ENCODE measurements around the gene DPCD. TPM values are rescaled to one million over a fixed set of nuclear protein-coding genes. Genes with fewer than 3 reads are reported as not detected.

The DPCD gene
- total and polyA plus RNA-seq, 2 donors (not counting 1 experiment from before 2014, with no cell fraction given), result 23.9 to 40.5 TPM

- Histone ChIP-seq H3K27ac (ENCODE audit: insufficient read depth, low read length) (no peak overlapping the region), H3K27me3 (ENCODE audit: control insufficient read depth, insufficient read depth, low read length) (no peaks in the 10 kb centered on the region), H3K9ac (ENCODE audit: insufficient read depth, low read length) (no peak overlapping the region), H3K79me2 (ENCODE audit: control insufficient read depth, insufficient read depth, low read length) (no peaks in the 10 kb centered on the region), H3K4me1 (ENCODE audit: control insufficient read depth, extremely low read depth, insufficient read depth, low read length) (no peaks in the 10 kb centered on the region), H3K36me3 (ENCODE audit: control insufficient read depth, insufficient read depth, low read length) (no peaks in the 10 kb centered on the region), H3K9me3 (ENCODE audit: control insufficient read depth, insufficient read depth, low read depth, low read length) (no peaks in the 10 kb centered on the region), H3K4me3 (replicated peaks in 1 of 4; ENCODE audit: control extremely low read depth in 1 of 4, insufficient read depth in 1 of 4, low read depth in 3 of 4, low read length in 4 of 4) (no peak overlapping the region), H3K4me2 (ENCODE audit: extremely low read depth, insufficient read depth, low read length) (no peak overlapping the region), H4K20me1 (ENCODE audit: control insufficient read depth, extremely low read depth, insufficient read depth, low read length) (no peaks in the 10 kb centered on the region), H2AFZ (ENCODE audit: low read length) (no peak overlapping the region)
- DNase-seq (ENCODE audit: low read depth in 2 of 2), result no peak
- no peak for TF ChIP-seq CTCF (conservative IDR thresholded peaks at IDR 0.05 in 1 of 2, IDR thresholded peaks at IDR 0.05 in 1 of 2; ENCODE audit: low read depth in 1 of 2, low read length in 2 of 2)
These were observed 65.4 kb downstream of the DPCD start for GRCh38 chr10:101653536-101653935.

GRCh38 chr10:101655570-101655969 lies 67.4 kb downstream of the DPCD start:
- H3K9ac ChIP-seq (ENCODE audit: insufficient read depth, low read length), result no peak overlapping the region
- no peaks in the 10 kb centered on the region for H3K9me3 ChIP-seq (ENCODE audit: control insufficient read depth, insufficient read depth, low read depth, low read length)
- H3K79me2 ChIP-seq (ENCODE audit: control insufficient read depth, insufficient read depth, low read length), result no peaks in the 10 kb centered on the region
- H3K4me3 ChIP-seq (replicated peaks in 1 of 4; ENCODE audit: control extremely low read depth in 1 of 4, insufficient read depth in 1 of 4, low read depth in 3 of 4, low read length in 4 of 4), result no peak overlapping the region
- H3K4me2 ChIP-seq (ENCODE audit: extremely low read depth, insufficient read depth, low read length), result no peak overlapping the region
- no peaks in the 10 kb centered on the region for H3K36me3 ChIP-seq (ENCODE audit: control insufficient read depth, insufficient read depth, low read length)
- H3K27me3 ChIP-seq (ENCODE audit: control insufficient read depth, insufficient read depth, low read length), result no peaks in the 10 kb centered on the region
- H2AFZ ChIP-seq (ENCODE audit: low read length), result no peak overlapping the region
- no peak overlapping the region for H3K27ac ChIP-seq (ENCODE audit: insufficient read depth, low read length)
- peak; percentile 9 to 24 for DNase-seq (ENCODE audit: low read depth in 2 of 2)
- TF ChIP-seq EZH2 (IDR thresholded peaks at IDR 0.05; ENCODE audit: low read length, missing control alignments) (no peak), CTCF (conservative IDR thresholded peaks at IDR 0.05 in 1 of 2, IDR thresholded peaks at IDR 0.05 in 1 of 2; ENCODE audit: low read depth in 1 of 2, low read length in 2 of 2) (no peak)
- H3K4me1 ChIP-seq (ENCODE audit: control insufficient read depth, extremely low read depth, insufficient read depth, low read length), result no peaks in the 10 kb centered on the region
- H4K20me1 ChIP-seq (ENCODE audit: control insufficient read depth, extremely low read depth, insufficient read depth, low read length), result no peaks in the 10 kb centered on the region

GRCh38 chr10:101656890-101657289 lies 68.8 kb downstream of the DPCD start:
- H3K4me3 ChIP-seq (replicated peaks in 1 of 4; ENCODE audit: control extremely low read depth in 1 of 4, insufficient read depth in 1 of 4, low read depth in 3 of 4, low read length in 4 of 4), result no peak overlapping the region
- no peak overlapping the region for H2AFZ ChIP-seq (ENCODE audit: low read length)
- H3K4me1 ChIP-seq (ENCODE audit: control insufficient read depth, extremely low read depth, insufficient read depth, low read length), result no peaks in the 10 kb centered on the region
- no peaks in the 10 kb centered on the region for H3K36me3 ChIP-seq (ENCODE audit: control insufficient read depth, insufficient read depth, low read length)
- H3K27ac ChIP-seq (ENCODE audit: insufficient read depth, low read length), result no peak overlapping the region
- H3K9me3 ChIP-seq (ENCODE audit: control insufficient read depth, insufficient read depth, low read depth, low read length), result no peaks in the 10 kb centered on the region
- H4K20me1 ChIP-seq (ENCODE audit: control insufficient read depth, extremely low read depth, insufficient read depth, low read length), result no peaks in the 10 kb centered on the region
- H3K79me2 ChIP-seq (ENCODE audit: control insufficient read depth, insufficient read depth, low read length), result no peaks in the 10 kb centered on the region
- no peak overlapping the region for H3K4me2 ChIP-seq (ENCODE audit: extremely low read depth, insufficient read depth, low read length)
- no peak for DNase-seq (ENCODE audit: low read depth in 2 of 2)
- no peak overlapping the region for H3K9ac ChIP-seq (ENCODE audit: insufficient read depth, low read length)
- H3K27me3 ChIP-seq (ENCODE audit: control insufficient read depth, insufficient read depth, low read length), result no peaks in the 10 kb centered on the region
- no peak for TF ChIP-seq EZH2 (IDR thresholded peaks at IDR 0.05; ENCODE audit: low read length, missing control alignments)
- TF ChIP-seq CTCF (conservative IDR thresholded peaks at IDR 0.05 in 1 of 2, IDR thresholded peaks at IDR 0.05 in 1 of 2; ENCODE audit: low read depth in 1 of 2, low read length in 2 of 2), result no peak

All from fibroblast of lung (primary cell).